GM12891 (cell line): ENCODE results near the gene GADD45G.

Experiments
- POLR2A ChIP-seq: IDR thresholded peaks from 2 replicates; pipeline ENCODE4 v1.6.1; 2011; ENCODE audit warnings: low read depth, low read length, control low read depth
- POLR2AphosphoS5 ChIP-seq: IDR thresholded peaks from 2 replicates; pipeline ENCODE4 v1.6.1; 2011; ENCODE audit warnings: low read depth, low read length, control low read depth
- TAF1 ChIP-seq: IDR thresholded peaks from 2 replicates; pipeline ENCODE4 v1.6.1; 2011; ENCODE audit warnings: low read depth, low read length, control low read depth

DNA sequence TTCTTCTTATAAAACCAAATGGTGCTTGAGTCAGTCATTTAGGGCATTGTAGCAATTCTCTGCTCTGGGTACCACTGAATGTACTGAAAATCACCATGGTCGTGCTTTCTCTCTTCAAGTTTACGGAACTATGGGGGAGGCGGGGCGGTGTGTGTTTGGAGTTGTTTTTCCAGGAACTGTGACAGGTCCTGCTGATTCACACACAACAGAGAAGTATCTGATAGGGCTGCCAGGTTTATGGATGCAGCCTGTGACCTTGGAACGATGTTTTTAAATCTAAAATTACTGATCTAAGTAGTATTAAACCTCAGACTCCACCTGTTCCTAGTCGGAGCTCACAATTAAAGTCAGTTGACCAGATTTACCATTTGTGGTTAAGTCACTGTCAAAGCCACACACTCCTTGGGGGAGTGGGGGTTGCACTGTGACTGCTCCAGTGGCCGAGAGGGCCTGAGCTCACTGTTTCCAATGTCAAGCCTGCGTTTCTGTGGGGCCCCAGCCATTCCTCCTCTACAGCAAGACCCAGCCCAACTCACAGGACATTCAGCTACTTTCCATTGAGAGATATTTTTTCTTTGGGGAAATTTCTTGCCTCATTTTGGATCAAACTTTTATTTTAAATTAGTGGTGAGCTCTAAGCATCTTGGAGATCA lies 44.4 kb downstream of the GADD45G start:
- no peak for TF ChIP-seq POLR2A
- TF ChIP-seq TAF1, result no peak
- TF ChIP-seq POLR2AphosphoS5, result no peak
